IMR-90 (cell line): ENCODE measurements around the gene CTIF. TPM values are rescaled to one million over a fixed set of nuclear protein-coding genes. Genes with fewer than 3 reads are reported as not detected.

Experiments
- ATAC-seq: fragments of 200-7000 bp; cut with Tn5 transposase; 2 replicates; pipeline ENCODE4 v1.9.1; 2020; ENCODE audit warnings: low read depth, mild to moderate bottlenecking, moderate library complexity
- BruUV-seq: library from RNA; stranded (reverse); fragments of 400-500 nt; replicated peaks from 2 replicates; lab custom pipeline; 2021; lab: Mats Ljungman, UMichigan
- CTCF ChIA-PET: fragments of 300-600 bp; formaldehyde crosslinking; extraction: SDS; loops from one replicate; lab custom pipeline; 2021; ENCODE audit warnings: antibody characterized with exemption; lab: Yijun Ruan, JAX
- POLR2A ChIA-PET: fragments of 300-600 bp; sonication (Branson Sonifier 250); formaldehyde crosslinking; loops from one replicate; lab custom pipeline; 2022; ENCODE audit warnings: antibody characterized with exemption; ENCODE audit not compliant: unreplicated experiment; lab: Charles Lee
- DNase-seq: peaks from one replicate; pipeline ENCODE4 v3.0.0; 2013
- H2AFZ ChIP-seq: replicated peaks from 2 replicates; pipeline ENCODE3; 2013; ENCODE audit warnings: low read length, mild to moderate bottlenecking; ENCODE audit not compliant: poor library complexity
- H2AK5ac ChIP-seq: 2 replicates; pipeline ENCODE4 v1.6.1; 2013; ENCODE audit warnings: low read depth, low read length, inconsistent platforms
- H2AK9ac ChIP-seq: replicated peaks from 2 replicates; pipeline ENCODE3; 2013; ENCODE audit warnings: mild to moderate bottlenecking, low read depth, low read length, moderate library complexity; ENCODE audit not compliant: poor library complexity
- H2BK120ac ChIP-seq: 2 replicates; pipeline ENCODE4 v1.6.1; 2013; ENCODE audit warnings: low read depth, low read length, inconsistent platforms
- H2BK15ac ChIP-seq: 3 replicates; pipeline ENCODE4 v1.6.1; 2013; ENCODE audit warnings: low read depth, low read length, inconsistent platforms
- H2BK20ac ChIP-seq: 2 replicates; pipeline ENCODE4 v1.6.1; 2013; ENCODE audit warnings: low read depth, mild to moderate bottlenecking, inconsistent platforms, low read length, moderate library complexity
- H2BK5ac ChIP-seq: 2 replicates; pipeline ENCODE4 v1.6.1; 2013; ENCODE audit warnings: mild to moderate bottlenecking, low read depth, low read length, inconsistent platforms; ENCODE audit not compliant: poor library complexity, severe bottlenecking
- H3K14ac ChIP-seq: replicated peaks from 2 replicates; pipeline ENCODE4 v1.6.1; 2013; ENCODE audit warnings: low read depth, low read length, inconsistent platforms
- H3K18ac ChIP-seq: 2 replicates; pipeline ENCODE4 v1.6.1; 2013; ENCODE audit warnings: low read depth, low read length, control low read depth
- H3K23ac ChIP-seq: 2 replicates; pipeline ENCODE4 v1.6.1; 2013; ENCODE audit warnings: low read depth, low read length, inconsistent platforms
- H3K27ac ChIP-seq: 2 replicates; pipeline ENCODE4 v1.5.1; 2013; ENCODE audit warnings: mild to moderate bottlenecking, control low read depth, low read length; ENCODE audit not compliant: insufficient read depth
- H3K27me3 ChIP-seq: 2 replicates; pipeline ENCODE4 v1.6.1; 2013; ENCODE audit warnings: low read length; ENCODE audit not compliant: control insufficient read depth, insufficient read depth
- H3K36me3 ChIP-seq: 2 replicates; pipeline ENCODE4 v1.6.1; 2013; ENCODE audit warnings: low read length, mixed read lengths; ENCODE audit not compliant: control insufficient read depth, insufficient read depth
- H3K4ac ChIP-seq: 2 replicates; pipeline ENCODE4 v1.6.1; 2013; ENCODE audit warnings: low read depth, low read length, inconsistent platforms
- H3K4me1 ChIP-seq: 2 replicates; pipeline ENCODE4 v1.6.1; 2013; ENCODE audit warnings: low read length, mixed read lengths; ENCODE audit not compliant: control insufficient read depth, insufficient read depth
- H3K4me2 ChIP-seq: 2 replicates; pipeline ENCODE4 v1.6.1; 2013; ENCODE audit warnings: low read depth, mild to moderate bottlenecking, control low read depth, low read length, moderate library complexity
- H3K4me3 ChIP-seq: 2 replicates; pipeline ENCODE4 v1.5.1; 2013; ENCODE audit warnings: low read depth, mild to moderate bottlenecking, control low read depth, low read length, moderate library complexity; ENCODE audit not compliant: insufficient read depth
- H3K56ac ChIP-seq: 2 replicates; pipeline ENCODE4 v1.6.1; 2013; ENCODE audit warnings: low read length, inconsistent platforms; ENCODE audit not compliant: insufficient read depth; ENCODE audit errors: extremely low read depth
- H3K79me1 ChIP-seq, 2 experiments: 2 replicates each; pipeline ENCODE4 v1.6.1; 2013; ENCODE audit warnings: low read length in 2 of 2, inconsistent platforms in 1 of 2, low read depth in 1 of 2
- H3K9ac ChIP-seq: 2 replicates; pipeline ENCODE4 v1.6.1; 2013; ENCODE audit warnings: low read depth, low read length, control low read depth
- H3K9me1 ChIP-seq: 2 replicates; pipeline ENCODE4 v1.6.1; 2013; ENCODE audit warnings: low read length, inconsistent platforms; ENCODE audit not compliant: insufficient read depth
- H3K9me3 ChIP-seq: 2 replicates; pipeline ENCODE4 v1.6.1; 2013; ENCODE audit warnings: low read length; ENCODE audit not compliant: control insufficient read depth, insufficient read depth
- H4K20me1 ChIP-seq: 2 replicates; pipeline ENCODE4 v1.6.1; 2013; ENCODE audit warnings: low read length, inconsistent platforms; ENCODE audit not compliant: insufficient read depth
- H4K5ac ChIP-seq: 2 replicates; pipeline ENCODE4 v1.6.1; 2013; ENCODE audit warnings: mild to moderate bottlenecking, low read depth, low read length, control low read depth
- H4K8ac ChIP-seq, 2 experiments: 2 replicates each; pipeline ENCODE4 v1.6.1; 2013; ENCODE audit warnings: low read depth in 2 of 2, low read length in 2 of 2, control low read depth in 1 of 2, inconsistent platforms in 1 of 2
- H4K91ac ChIP-seq: 2 replicates; pipeline ENCODE4 v1.6.1; 2013; ENCODE audit warnings: low read depth, low read length, inconsistent platforms; ENCODE audit not compliant: insufficient read depth
- CHD1 ChIP-seq: IDR thresholded peaks from 2 replicates; pipeline ENCODE4 v1.6.1; 2012; ENCODE audit warnings: low read depth, low read length, improper control_type of control experiment
- FOS ChIP-seq: fragments of 150-350 bp; IDR thresholded peaks from 2 replicates; pipeline ENCODE4 v1.6.1; 2016; ENCODE audit warnings: low read depth, low read length
- MAFK ChIP-seq: IDR thresholded peaks from 2 replicates; pipeline ENCODE4 v1.6.1; 2012; ENCODE audit warnings: low read depth, low read length, improper control_type of control experiment
- MAZ ChIP-seq: IDR thresholded peaks from 2 replicates; pipeline ENCODE4 v1.6.1; 2012; ENCODE audit warnings: low read depth, mild to moderate bottlenecking, low read length, improper control_type of control experiment, moderate library complexity, borderline replicate concordance
- MXI1 ChIP-seq: IDR thresholded peaks from 2 replicates; pipeline ENCODE4 v1.6.1; 2012; ENCODE audit warnings: low read depth, mild to moderate bottlenecking, low read length, moderate library complexity, borderline replicate concordance
- POLR2A ChIP-seq: IDR thresholded peaks from 2 replicates; pipeline ENCODE4 v1.6.1; 2012; ENCODE audit warnings: mild to moderate bottlenecking, low read depth, low read length
- RAD21 ChIP-seq: IDR thresholded peaks from 2 replicates; pipeline ENCODE4 v1.6.1; 2012; ENCODE audit warnings: low read length, improper control_type of control experiment
- WGBS, 2 experiments: methylation state at CpG; one replicate each; pipeline versions ENCODE4 v1.1.5 to v1.1.7; 2013; ENCODE audit warnings: missing lambda C conversion rate in 2 of 2; ENCODE audit not compliant: insufficient read length in 1 of 2; ENCODE audit errors: extremely low coverage in 2 of 2; 5-methylcytosine and 5-hydroxymethylcytosine counted together
- dilution Hi-C: fragments of 300-500 bp; cut with HindIII; formaldehyde crosslinking; loops from one replicate; pipeline ENCODE4 v1.14.3; 2018; ENCODE audit warnings: low sequenced_read_pairs; ENCODE audit not compliant: unreplicated experiment
- in situ Hi-C: fragments of 300-500 bp; cut with MboI; formaldehyde crosslinking; loops from 3 replicates; pipeline ENCODE4 v1.14.3; 2019; ENCODE audit warnings: low sequenced_read_pairs, inconsistent platforms, mixed read lengths
- intact Hi-C: fragments of 100-400 bp; cut with micrococcal nuclease; formaldehyde crosslinking; loops from 2 replicates; pipeline ENCODE4 v1.10.0; 2022
- polyA plus RNA-seq, 3 experiments: library from polyadenylated mRNA; depleted of rRNA; stranded (reverse); fragments of >200 nt; gene quantifications; 2 replicates each; pipeline ENCODE4 v1.2.3, GENCODE V29; 2012; ENCODE audit warnings: low replicate concordance in 1 of 3
- total RNA-seq: library from RNA; depleted of rRNA; stranded (reverse); fragments of >200 nt; gene quantifications from 2 replicates; pipeline ENCODE4 v1.2.3, GENCODE V29; 2012
- TF ChIP-seq, protein P1 (sequence below): fragments of 150-350 bp; IDR thresholded peaks from 2 replicates; pipeline ENCODE4 v1.6.1; 2017; ENCODE audit warnings: mild to moderate bottlenecking, antibody characterized with exemption, low read length, low read depth
- TF ChIP-seq, protein P2 (sequence below): conservative IDR thresholded peaks from 2 replicates; pipeline ENCODE4 v1.5.1; 2012; ENCODE audit warnings: mild to moderate bottlenecking, low read depth, low read length, improper control_type of control experiment

The CTIF gene
- total and polyA plus RNA-seq, 2 of the 4 experiments (the other 2 are of a cell fraction): 25.1 to 57.0 TPM

DNA sequence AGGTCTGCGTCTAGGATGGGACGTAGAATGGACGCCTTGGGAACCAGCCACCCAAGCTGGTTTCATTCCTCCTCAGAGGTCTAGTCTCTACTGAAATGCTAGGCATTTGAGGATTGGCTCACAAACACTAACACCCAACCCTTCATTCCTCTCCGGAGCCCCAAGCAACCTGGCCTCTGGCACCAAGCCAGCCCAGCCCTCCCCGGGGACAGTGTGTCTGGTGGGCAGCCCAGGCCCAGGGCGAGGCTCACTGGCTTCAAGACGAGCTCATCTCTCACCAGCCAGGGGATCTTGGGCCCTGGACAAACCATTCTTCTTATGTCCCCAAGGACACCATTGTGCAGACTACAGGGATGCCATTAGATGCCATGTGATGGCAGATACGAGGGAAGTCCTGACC lies 182.5 kb downstream of the CTIF start:
- DNase-seq (no peak), ATAC-seq (no peak)
- intact Hi-C loops: no loop called here
- peak overlapping the region; percentile 82 for H3K4ac ChIP-seq
- peaks cover 46 to 85% of the 10 kb centered on the region in 2 experiments for H3K79me1 ChIP-seq
- H3K27ac ChIP-seq: no peak overlapping the region
- H2BK5ac ChIP-seq: no peak overlapping the region
- peak overlapping the region; percentile 88 for H2AK5ac ChIP-seq
- peak overlapping the region in 1 of 2 experiments; percentile 59; a peak in 1 of 4 replicates for H4K8ac ChIP-seq
- H3K4me1 ChIP-seq: peaks cover 23% of the 10 kb centered on the region
- H2BK15ac ChIP-seq: peak overlapping the region; percentile 23; the same call in 1 of the 3 replicates
- dilution Hi-C loops: no loop called here
- H4K5ac ChIP-seq: no peak overlapping the region
- in situ Hi-C loops: no loop called here
- peak overlapping the region; percentile 21; the same call in 1 of the 2 replicates for H3K23ac ChIP-seq
- no peak overlapping the region for H3K18ac ChIP-seq
- peaks cover 4% of the 10 kb centered on the region for H3K9me3 ChIP-seq
- no peak overlapping the region for H3K9ac ChIP-seq
- TF ChIP-seq MAZ (no peak), RAD21 (no peak), CHD1 (no peak), FOS (no peak), MAFK (no peak), POLR2A (no peak), MXI1 (no peak)
- TF ChIP-seq, protein P1, sequence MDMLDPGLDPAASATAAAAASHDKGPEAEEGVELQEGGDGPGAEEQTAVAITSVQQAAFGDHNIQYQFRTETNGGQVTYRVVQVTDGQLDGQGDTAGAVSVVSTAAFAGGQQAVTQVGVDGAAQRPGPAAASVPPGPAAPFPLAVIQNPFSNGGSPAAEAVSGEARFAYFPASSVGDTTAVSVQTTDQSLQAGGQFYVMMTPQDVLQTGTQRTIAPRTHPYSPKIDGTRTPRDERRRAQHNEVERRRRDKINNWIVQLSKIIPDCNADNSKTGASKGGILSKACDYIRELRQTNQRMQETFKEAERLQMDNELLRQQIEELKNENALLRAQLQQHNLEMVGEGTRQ: no peak
- TF ChIP-seq, protein P2, sequence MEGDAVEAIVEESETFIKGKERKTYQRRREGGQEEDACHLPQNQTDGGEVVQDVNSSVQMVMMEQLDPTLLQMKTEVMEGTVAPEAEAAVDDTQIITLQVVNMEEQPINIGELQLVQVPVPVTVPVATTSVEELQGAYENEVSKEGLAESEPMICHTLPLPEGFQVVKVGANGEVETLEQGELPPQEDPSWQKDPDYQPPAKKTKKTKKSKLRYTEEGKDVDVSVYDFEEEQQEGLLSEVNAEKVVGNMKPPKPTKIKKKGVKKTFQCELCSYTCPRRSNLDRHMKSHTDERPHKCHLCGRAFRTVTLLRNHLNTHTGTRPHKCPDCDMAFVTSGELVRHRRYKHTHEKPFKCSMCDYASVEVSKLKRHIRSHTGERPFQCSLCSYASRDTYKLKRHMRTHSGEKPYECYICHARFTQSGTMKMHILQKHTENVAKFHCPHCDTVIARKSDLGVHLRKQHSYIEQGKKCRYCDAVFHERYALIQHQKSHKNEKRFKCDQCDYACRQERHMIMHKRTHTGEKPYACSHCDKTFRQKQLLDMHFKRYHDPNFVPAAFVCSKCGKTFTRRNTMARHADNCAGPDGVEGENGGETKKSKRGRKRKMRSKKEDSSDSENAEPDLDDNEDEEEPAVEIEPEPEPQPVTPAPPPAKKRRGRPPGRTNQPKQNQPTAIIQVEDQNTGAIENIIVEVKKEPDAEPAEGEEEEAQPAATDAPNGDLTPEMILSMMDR: no peak
- H3K4me2 ChIP-seq: no peak overlapping the region
- peaks cover 25% of the 10 kb centered on the region for H3K36me3 ChIP-seq
- no peak overlapping the region for H2AFZ ChIP-seq
- ChIA-PET CTCF (no interaction called here), POLR2A (interaction anchor here (0.5 kb wide), 1 partner anchor 20 kb away, joined by 4 read pairs; no protein-coding TSS in a partner anchor)
- peaks cover 32% of the 10 kb centered on the region for H3K9me1 ChIP-seq
- peak overlapping the region; percentile 58; the same call in 1 of the 2 replicates for H2BK20ac ChIP-seq
- no TSS peak for BruUV-seq
- no peaks in the 10 kb centered on the region for H3K27me3 ChIP-seq
- H3K4me3 ChIP-seq: no peak overlapping the region
- H3K56ac ChIP-seq: no peak overlapping the region
- peak overlapping the region; percentile 70; the same call in 1 of the 2 replicates for H2BK120ac ChIP-seq
- 0% methylated on average over 1 of the region's 8 CpGs; no CpG with 5 or more reads in 1 of the 2 experiments for WGBS, 2 experiments
- peak overlapping the region; percentile 81 for H3K14ac ChIP-seq
- H4K91ac ChIP-seq: 0 out of 2 replicates have a peak overlapping the region, but pooled peaks have one; percentile 11
- peaks cover 22% of the 10 kb centered on the region for H4K20me1 ChIP-seq
- H2AK9ac ChIP-seq: peak overlapping the region; percentile 76
